HEK293T (cell line): ENCODE measurements around the gene THAP3.
"Not testable (repeated sequence)": the region's sequence is repeated elsewhere in the genome, so short reads cannot be mapped to it uniquely, and the experiment has no call there.

Experiments
- CTCF ChIA-PET: fragments of 350-600 bp; formaldehyde crosslinking; extraction: SDS; loops from one replicate; lab custom pipeline; 2021; ENCODE audit warnings: antibody characterized with exemption, inconsistent platforms; lab: Yijun Ruan, JAX
- POLR2A ChIA-PET: fragments of 350-600 bp; formaldehyde crosslinking; extraction: SDS; loops from one replicate; lab custom pipeline; 2020; ENCODE audit warnings: antibody characterized with exemption, inconsistent platforms; lab: Yijun Ruan, JAX
- DNase-seq: peaks from one replicate; pipeline ENCODE4 v3.0.0; 2012; ENCODE audit warnings: mixed read lengths; ENCODE audit errors: extremely low spot score
- ARNT ChIP-seq: fragments of 450-650 bp; IDR thresholded peaks from 2 replicates; pipeline ENCODE4 v1.6.1; 2017; ENCODE audit warnings: mild to moderate bottlenecking
- BHLHE40 ChIP-seq: fragments of 450-650 bp; IDR thresholded peaks from 2 replicates; pipeline ENCODE4 v1.6.1; 2016; ENCODE audit warnings: mild to moderate bottlenecking, moderate library complexity, borderline replicate concordance
- CTBP1 ChIP-seq: fragments of 450-650 bp; IDR thresholded peaks from 2 replicates; pipeline ENCODE4 v1.6.1; 2016; ENCODE audit warnings: borderline replicate concordance
- ELF4 ChIP-seq: fragments of 450-650 bp; IDR thresholded peaks from 2 replicates; pipeline ENCODE4 v1.6.1; 2017; ENCODE audit warnings: antibody characterized with exemption
- FOXA1 ChIP-seq: fragments of 450-650 bp; IDR thresholded peaks from 2 replicates; pipeline ENCODE4 v1.6.1; 2016; ENCODE audit warnings: mild to moderate bottlenecking
- FOXK2 ChIP-seq: fragments of 450-650 bp; IDR thresholded peaks from 2 replicates; pipeline ENCODE4 v1.6.1; 2016; ENCODE audit warnings: mild to moderate bottlenecking
- FOXM1 ChIP-seq: fragments of 450-650 bp; IDR thresholded peaks from 2 replicates; pipeline ENCODE4 v1.6.1; 2017; ENCODE audit warnings: mild to moderate bottlenecking, borderline replicate concordance
- HDGF ChIP-seq: fragments of 450-650 bp; IDR thresholded peaks from 2 replicates; pipeline ENCODE4 v1.6.1; 2017; ENCODE audit warnings: antibody characterized with exemption, borderline replicate concordance
- L3MBTL2 ChIP-seq: fragments of 450-650 bp; conservative IDR thresholded peaks from 2 replicates; pipeline ENCODE4 v1.6.1; 2016; ENCODE audit warnings: mild to moderate bottlenecking
- LEF1 ChIP-seq: fragments of 450-650 bp; IDR thresholded peaks from 2 replicates; pipeline ENCODE4 v1.6.1; 2017; ENCODE audit warnings: mild to moderate bottlenecking, borderline replicate concordance
- NFRKB ChIP-seq: fragments of 450-650 bp; IDR thresholded peaks from 2 replicates; pipeline ENCODE4 v1.6.1; 2016; ENCODE audit warnings: mild to moderate bottlenecking, moderate library complexity
- SP1 ChIP-seq: fragments of 450-650 bp; IDR thresholded peaks from 2 replicates; pipeline ENCODE4 v1.6.1; 2017
- SUZ12 ChIP-seq: fragments of 450-650 bp; IDR thresholded peaks from 2 replicates; pipeline ENCODE4 v1.6.1; 2016; ENCODE audit warnings: mild to moderate bottlenecking
- TARDBP ChIP-seq: fragments of 450-650 bp; IDR thresholded peaks from 2 replicates; pipeline ENCODE4 v1.6.1; 2016
- ZNF384 ChIP-seq: fragments of 450-650 bp; IDR thresholded peaks from 2 replicates; pipeline ENCODE4 v1.6.1; 2016
- TF ChIP-seq, protein P1 (sequence below): fragments of 450-650 bp; IDR thresholded peaks from 2 replicates; pipeline ENCODE4 v1.6.1; 2016

Gene THAP3

DNA sequence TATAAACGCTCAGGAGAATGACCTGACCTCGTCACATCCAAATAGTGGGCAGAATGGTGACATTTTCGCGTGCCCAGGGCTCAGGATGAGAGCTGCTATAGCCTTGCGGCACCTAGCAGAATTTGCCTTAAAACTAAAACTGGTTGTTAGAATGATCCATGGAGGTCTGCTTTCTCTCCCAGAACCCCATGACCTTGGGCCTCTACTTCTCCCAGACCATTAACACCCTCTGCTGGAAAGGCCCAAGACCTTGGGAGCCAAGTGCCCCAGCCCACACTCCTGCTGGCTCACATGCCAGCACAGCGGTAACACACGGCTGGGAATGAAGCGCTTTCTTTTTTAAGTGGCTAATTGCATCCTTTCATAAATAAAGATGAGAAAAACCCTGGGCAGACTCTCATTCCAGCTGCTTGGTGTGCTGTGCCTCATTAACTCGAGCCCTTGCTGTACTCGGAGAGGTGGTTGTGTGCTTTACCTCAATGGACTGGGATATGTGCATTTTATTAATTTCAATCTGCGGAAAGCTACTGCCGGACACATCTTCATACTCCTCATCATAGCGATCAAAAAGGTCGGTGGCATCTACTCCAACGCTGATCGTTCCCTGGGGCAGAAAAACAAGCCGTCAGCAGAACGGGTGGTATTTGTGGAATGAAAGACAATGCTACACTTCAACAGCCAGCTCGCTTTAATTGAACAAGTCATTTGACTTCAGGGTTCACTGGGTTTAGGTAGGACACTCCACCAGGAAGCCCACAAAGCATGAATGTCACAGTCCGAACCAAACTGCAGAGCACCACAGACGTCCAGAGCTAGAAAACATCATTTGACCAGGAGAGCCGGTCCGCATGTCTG is 29.0 kb downstream of the THAP3 start:
- POLR2A ChIA-PET = no interaction called here
- TF ChIP-seq HDGF (no peak), FOXK2 (no peak), SUZ12 (no peak), CTBP1 (no peak)
- TF ChIP-seq, protein P1, sequence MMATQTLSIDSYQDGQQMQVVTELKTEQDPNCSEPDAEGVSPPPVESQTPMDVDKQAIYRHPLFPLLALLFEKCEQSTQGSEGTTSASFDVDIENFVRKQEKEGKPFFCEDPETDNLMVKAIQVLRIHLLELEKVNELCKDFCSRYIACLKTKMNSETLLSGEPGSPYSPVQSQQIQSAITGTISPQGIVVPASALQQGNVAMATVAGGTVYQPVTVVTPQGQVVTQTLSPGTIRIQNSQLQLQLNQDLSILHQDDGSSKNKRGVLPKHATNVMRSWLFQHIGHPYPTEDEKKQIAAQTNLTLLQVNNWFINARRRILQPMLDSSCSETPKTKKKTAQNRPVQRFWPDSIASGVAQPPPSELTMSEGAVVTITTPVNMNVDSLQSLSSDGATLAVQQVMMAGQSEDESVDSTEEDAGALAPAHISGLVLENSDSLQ = no peak
- CTCF ChIA-PET = no interaction called here
- DNase-seq = no peak

DNA sequence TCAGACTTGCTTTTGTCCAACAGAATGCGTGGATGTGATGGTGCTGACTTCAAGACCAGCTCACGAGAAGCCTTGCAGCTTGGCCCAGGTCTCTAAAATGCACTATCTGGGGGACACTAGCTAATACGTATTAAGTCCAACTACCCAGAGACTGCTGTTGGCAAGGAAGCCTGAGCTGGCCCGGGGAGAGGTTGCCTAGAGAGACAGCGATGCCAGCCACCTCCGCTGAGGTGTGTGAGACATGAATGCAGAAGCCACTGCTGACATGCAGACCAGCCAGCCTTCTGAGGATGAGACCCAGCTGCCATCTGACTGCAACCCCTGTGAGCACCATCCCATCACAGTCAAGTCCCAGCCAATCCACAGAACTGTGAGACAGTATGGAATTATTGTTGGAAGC is 32.5 kb downstream of the THAP3 start:
- DNase-seq = no peak
- ChIA-PET CTCF (interaction anchor here (0.6 kb wide), 1 partner anchor 411 kb away, joined by 4 read pairs; no protein-coding TSS in a partner anchor), POLR2A (no interaction called here)
- TF ChIP-seq SUZ12 = no peak
- no peak for TF ChIP-seq NFRKB
- TF ChIP-seq BHLHE40 = no peak

DNA sequence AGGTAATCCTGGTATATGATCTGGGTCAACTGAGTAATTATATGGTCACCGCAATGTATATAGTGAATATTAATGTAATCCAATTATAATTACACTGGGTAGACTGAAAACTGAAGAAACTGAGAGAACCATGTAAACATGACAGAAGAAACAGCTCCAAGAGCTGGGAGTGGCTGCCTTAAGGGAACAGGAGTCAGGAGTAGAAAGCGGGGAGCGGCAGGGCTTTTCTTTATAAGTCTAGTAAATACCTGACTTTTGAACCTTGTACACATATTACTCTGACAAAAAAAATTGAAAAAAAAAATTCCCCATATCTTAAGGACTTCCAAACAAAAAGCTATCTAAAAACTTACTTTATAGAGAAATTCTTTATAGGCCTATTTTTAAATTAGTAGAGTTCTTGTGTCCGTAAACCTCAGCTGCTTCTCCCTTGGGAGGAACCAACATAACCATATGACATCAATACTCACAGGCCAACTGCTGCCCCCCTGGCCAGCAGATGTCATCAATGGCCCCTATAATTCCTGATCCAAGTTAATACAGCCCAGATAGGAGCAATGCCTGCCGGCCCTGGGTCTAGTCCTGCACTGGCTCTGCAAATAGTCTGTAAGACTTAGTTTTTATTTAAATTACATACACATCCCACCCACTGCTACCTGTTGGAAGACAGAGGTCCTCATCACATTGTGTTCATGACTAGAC is 33.8 kb downstream of the THAP3 start:
- no peak for TF ChIP-seq ARNT
- TF ChIP-seq FOXA1 = no peak
- no peak for TF ChIP-seq NFRKB
- TF ChIP-seq ELF4 = no peak
- CTCF ChIA-PET = no interaction called here
- POLR2A ChIA-PET = no interaction called here
- no peak for DNase-seq

DNA sequence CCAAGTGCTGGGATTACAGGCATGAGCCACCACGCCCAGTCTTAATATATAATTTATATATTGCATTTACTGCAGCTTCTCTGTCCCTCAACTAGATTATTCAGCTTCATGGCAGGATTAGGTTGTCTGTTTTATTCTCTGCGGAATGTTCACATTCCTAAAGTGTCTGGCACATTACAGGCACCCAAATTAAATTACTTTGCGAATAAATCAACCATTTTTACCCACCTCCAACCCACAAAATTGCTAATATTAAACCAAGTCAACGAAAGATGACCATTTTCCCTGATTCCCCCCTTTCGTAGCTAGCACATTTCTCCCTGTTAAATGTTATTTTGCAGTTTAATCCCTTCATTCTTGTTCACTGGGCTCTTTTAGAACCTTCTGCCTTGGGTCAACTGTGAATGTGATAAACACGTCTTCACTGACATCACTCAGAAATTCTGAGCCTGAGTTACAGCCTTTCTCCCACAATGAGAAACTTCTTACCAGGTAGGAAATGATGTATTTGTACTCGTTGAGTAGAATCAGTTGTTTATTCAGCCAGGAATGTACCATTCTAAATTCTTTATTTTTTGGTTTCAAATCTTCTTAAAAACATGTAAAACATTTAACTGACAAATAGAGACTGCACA is 35.9 kb downstream of the THAP3 start:
- POLR2A ChIA-PET = no interaction called here
- TF ChIP-seq, protein P1 = no peak
- no peak for TF ChIP-seq FOXM1
- no peak for TF ChIP-seq FOXA1
- no peak for TF ChIP-seq TARDBP
- TF ChIP-seq ZNF384 = no peak
- TF ChIP-seq NFRKB = no peak
- no peak for TF ChIP-seq FOXK2
- TF ChIP-seq CTBP1 = no peak
- no peak for TF ChIP-seq L3MBTL2
- no peak for TF ChIP-seq LEF1
- no peak for TF ChIP-seq ELF4
- TF ChIP-seq SUZ12 = no peak
- TF ChIP-seq SP1 = no peak
- TF ChIP-seq HDGF = no peak
- no peak for TF ChIP-seq BHLHE40
- DNase-seq = no peak
- CTCF ChIA-PET = no interaction called here

DNA sequence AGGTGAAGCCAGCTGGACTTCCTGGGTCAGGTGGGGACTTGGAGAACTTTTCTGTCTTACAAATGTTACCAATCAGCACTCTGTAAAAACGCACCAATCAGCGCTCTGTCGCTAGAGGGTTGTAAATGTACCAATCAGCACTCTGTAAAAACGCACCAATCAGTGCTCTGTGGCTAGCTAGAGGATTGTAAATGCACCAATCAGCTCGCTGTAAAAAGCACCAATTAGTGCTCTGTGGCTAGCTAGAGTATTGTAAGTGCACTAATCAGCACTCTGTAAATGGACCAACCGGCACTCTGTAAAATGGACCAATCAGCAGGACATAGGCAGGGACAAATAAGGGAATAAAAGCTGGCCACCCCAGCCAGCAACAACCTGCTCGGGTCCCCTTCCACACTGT is 37.8 kb downstream of the THAP3 start:
- DNase-seq, POLR2A ChIA-PET, CTCF ChIA-PET: not testable (repeated sequence)

DNA sequence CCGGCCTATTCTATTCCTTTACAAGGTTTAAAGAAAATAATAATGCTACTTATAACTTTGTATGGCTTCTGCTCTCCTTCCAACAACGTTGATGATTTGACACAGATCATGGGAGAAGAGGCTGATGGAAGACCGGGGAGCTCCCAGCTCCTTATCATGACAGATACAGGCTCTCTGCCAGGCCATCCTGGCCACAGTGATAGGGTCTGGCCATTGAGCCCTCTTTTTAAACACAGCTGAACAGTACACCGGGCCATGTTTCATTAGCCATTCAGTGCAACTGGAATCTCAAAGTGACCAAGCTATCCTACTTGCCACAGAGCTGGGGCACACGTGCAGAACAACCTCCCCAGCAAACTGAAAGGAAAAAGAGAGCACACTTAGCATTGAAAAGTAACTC is 42.0 kb downstream of the THAP3 start:
- CTCF ChIA-PET = no interaction called here
- POLR2A ChIA-PET = no interaction called here

DNA sequence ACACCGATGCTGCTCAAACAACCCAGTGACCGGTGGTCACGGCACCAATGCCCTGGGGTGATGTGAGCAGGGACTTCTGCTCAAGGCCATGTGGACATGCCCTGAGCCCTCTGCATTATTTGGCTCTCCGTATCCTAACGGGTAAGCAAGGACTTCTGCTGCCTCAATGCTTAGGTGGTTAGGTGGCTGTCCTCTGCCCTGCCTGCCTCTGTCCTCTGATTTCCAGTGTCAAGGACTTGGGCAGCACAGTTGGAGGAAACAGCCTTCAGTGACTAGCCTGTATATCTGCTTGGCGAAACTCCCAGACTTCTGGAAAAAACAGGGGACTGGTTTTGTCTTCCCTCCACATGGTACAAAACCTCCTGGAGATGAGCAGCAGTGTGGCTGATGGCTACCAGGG is 42.5 kb downstream of the THAP3 start:
- ChIA-PET CTCF (no interaction called here), POLR2A (no interaction called here)
- DNase-seq = no peak
- TF ChIP-seq LEF1 (no peak), CTBP1 (no peak), FOXM1 (no peak), FOXA1 (no peak), FOXK2 (no peak), ZNF384 (no peak), NFRKB (no peak), HDGF (no peak), BHLHE40 (no peak), ELF4 (no peak), TARDBP (no peak), L3MBTL2 (no peak), SP1 (no peak), ARNT (no peak), SUZ12 (no peak)
- TF ChIP-seq, protein P1 = no peak

More for the DNA sequence above, 42.0 kb downstream of the THAP3 start:
- no peak for DNase-seq
- TF ChIP-seq LEF1 = no peak
- no peak for TF ChIP-seq ARNT
- no peak for TF ChIP-seq NFRKB
- no peak for TF ChIP-seq FOXM1
